NCI-H446 (cell line): ENCODE data around the gene RHD.
"Not testable (repeated sequence)": the region's sequence is repeated elsewhere in the genome, so short reads cannot be mapped to it uniquely, and the experiment has no call there.

Experiments
- DNase-seq, 2 experiments: peaks; one replicate each; lab custom pipeline; 2025; lab: John Stamatoyannopoulos, UW

RHD gene

GRCh38 chr1:25257196-25257595 lies 15.1 kb upstream of the RHD start:
- no peak for DNase-seq

GRCh38 chr1:25259813-25260212 lies 12.5 kb upstream of the RHD start:
- not testable (repeated sequence) for DNase-seq

GRCh38 chr1:25260336-25260735 lies 12.0 kb upstream of the RHD start:
- not testable (repeated sequence) for DNase-seq

GRCh38 chr1:25266554-25267287 lies 5.6 kb upstream of the RHD start:
- not testable (repeated sequence) for DNase-seq

GRCh38 chr1:25267288-25268142 lies 4.8 kb upstream of the RHD start:
- DNase-seq: not testable (repeated sequence)

GRCh38 chr1:25268143-25268760 lies 4.1 kb upstream of the RHD start:
- DNase-seq: not testable (repeated sequence)

GRCh38 chr1:25275648-25276047 lies 3.3 kb downstream of the RHD start:
- not testable (repeated sequence) for DNase-seq

GRCh38 chr1:25277295-25277694 lies 5.0 kb downstream of the RHD start:
- DNase-seq: not testable (repeated sequence)

GRCh38 chr1:25278358-25278757 lies 6.0 kb downstream of the RHD start:
- DNase-seq: not testable (repeated sequence)

GRCh38 chr1:25278790-25279189 lies 6.5 kb downstream of the RHD start:
- DNase-seq: not testable (repeated sequence)

GRCh38 chr1:25279693-25280111 lies 7.4 kb downstream of the RHD start:
- not testable (repeated sequence) for DNase-seq

- DNase-seq: not testable (repeated sequence)
These were observed 13.6 kb downstream of the RHD start for GRCh38 chr1:25285862-25286261.

GRCh38 chr1:25287164-25287563 lies 14.9 kb downstream of the RHD start:
- DNase-seq: not testable (repeated sequence)

GRCh38 chr1:25288573-25289101 lies 16.3 kb downstream of the RHD start:
- DNase-seq: not testable (repeated sequence)

GRCh38 chr1:25290043-25290442 lies 17.7 kb downstream of the RHD start:
- not testable (repeated sequence) for DNase-seq

GRCh38 chr1:25293426-25293825 lies 21.1 kb downstream of the RHD start:
- DNase-seq: not testable (repeated sequence)

- DNase-seq: not testable (repeated sequence)
These were observed 22.8 kb downstream of the RHD start for GRCh38 chr1:25294889-25295826.

- not testable (repeated sequence) for DNase-seq
These were observed 24.2 kb downstream of the RHD start for GRCh38 chr1:25296501-25296900.

- not testable (repeated sequence) for DNase-seq
These were observed 28.4 kb downstream of the RHD start for GRCh38 chr1:25300729-25301128.

GRCh38 chr1:25302330-25302729 lies 30.0 kb downstream of the RHD start:
- DNase-seq: not testable (repeated sequence)

- not testable (repeated sequence) for DNase-seq
These were observed 32.6 kb downstream of the RHD start for GRCh38 chr1:25304936-25305335.
